ENCODE data around the gene TDRD7. TPM values are rescaled to one million over a fixed set of nuclear protein-coding genes. Genes with fewer than 3 reads are reported as not detected.
"Not testable (repeated sequence)": the region's sequence is repeated elsewhere in the genome, so short reads cannot be mapped to it uniquely, and the experiment has no call there.

The TDRD7 gene
- total and polyA plus RNA-seq, 2 experiments from 2014 or later: 10.4 to 18.2 TPM

DNA sequence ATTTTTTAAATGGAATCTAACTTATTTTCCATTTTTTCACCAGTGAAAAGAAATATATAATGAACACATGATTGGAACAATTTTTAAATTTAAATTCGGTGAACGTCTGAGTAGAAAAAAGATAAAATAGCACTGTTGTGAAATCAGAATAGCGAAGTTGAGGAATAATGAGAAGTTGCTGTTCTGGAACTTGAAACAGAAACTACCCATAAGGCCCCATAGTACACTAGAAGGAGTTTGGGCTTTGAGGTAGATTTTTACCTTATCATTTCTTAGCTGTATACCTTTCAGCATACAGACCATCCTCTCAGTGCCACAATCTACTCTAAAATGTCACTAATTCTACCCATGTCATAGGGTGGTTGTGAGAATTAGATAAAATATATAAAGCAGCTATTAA lies 35.1 kb downstream of the TDRD7 start:
- H3K27me3 ChIP-seq: no peaks in the 10 kb centered on the region
- no peaks in the 10 kb centered on the region for H3K36me3 ChIP-seq (replicated peaks; ENCODE audit: insufficient read depth, low read depth)
- no peak for DNase-seq (ENCODE audit: low spot score)
- TF ChIP-seq EZH2 (IDR thresholded peaks at IDR 0.05; ENCODE audit: borderline replicate concordance) (no peak), EZH2phosphoT487 (IDR thresholded peaks at IDR 0.05; ENCODE audit: low read depth, severe bottlenecking, unreplicated experiment) (no peak)
- TF ChIP-seq, protein P1, sequence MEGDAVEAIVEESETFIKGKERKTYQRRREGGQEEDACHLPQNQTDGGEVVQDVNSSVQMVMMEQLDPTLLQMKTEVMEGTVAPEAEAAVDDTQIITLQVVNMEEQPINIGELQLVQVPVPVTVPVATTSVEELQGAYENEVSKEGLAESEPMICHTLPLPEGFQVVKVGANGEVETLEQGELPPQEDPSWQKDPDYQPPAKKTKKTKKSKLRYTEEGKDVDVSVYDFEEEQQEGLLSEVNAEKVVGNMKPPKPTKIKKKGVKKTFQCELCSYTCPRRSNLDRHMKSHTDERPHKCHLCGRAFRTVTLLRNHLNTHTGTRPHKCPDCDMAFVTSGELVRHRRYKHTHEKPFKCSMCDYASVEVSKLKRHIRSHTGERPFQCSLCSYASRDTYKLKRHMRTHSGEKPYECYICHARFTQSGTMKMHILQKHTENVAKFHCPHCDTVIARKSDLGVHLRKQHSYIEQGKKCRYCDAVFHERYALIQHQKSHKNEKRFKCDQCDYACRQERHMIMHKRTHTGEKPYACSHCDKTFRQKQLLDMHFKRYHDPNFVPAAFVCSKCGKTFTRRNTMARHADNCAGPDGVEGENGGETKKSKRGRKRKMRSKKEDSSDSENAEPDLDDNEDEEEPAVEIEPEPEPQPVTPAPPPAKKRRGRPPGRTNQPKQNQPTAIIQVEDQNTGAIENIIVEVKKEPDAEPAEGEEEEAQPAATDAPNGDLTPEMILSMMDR (IDR thresholded peaks at IDR 0.05; ENCODE audit: poor library complexity): no peak
- no peak overlapping the region for H3K27ac ChIP-seq
- no peaks in the 10 kb centered on the region for H4K20me1 ChIP-seq (ENCODE audit: insufficient read depth, poor library complexity, severe bottlenecking)
- H3K4me1 ChIP-seq (ENCODE audit: insufficient read depth): no peaks in the 10 kb centered on the region
- H3K4me2 ChIP-seq: no peak overlapping the region
- no peak overlapping the region for H3K4me3 ChIP-seq
- no peak overlapping the region for H2AFZ ChIP-seq
- no peaks in the 10 kb centered on the region for H3K9me2 ChIP-seq (replicated peaks; ENCODE audit: insufficient read depth)
- no peaks in the 10 kb centered on the region for H3K79me2 ChIP-seq
- H3K9me3 ChIP-seq (ENCODE audit: low read depth): no peaks in the 10 kb centered on the region
- WGBS (ENCODE audit: low lambda C conversion rate, missing lambda C conversion rate): 94% methylated on average over 3 of the region's 3 CpGs

DNA sequence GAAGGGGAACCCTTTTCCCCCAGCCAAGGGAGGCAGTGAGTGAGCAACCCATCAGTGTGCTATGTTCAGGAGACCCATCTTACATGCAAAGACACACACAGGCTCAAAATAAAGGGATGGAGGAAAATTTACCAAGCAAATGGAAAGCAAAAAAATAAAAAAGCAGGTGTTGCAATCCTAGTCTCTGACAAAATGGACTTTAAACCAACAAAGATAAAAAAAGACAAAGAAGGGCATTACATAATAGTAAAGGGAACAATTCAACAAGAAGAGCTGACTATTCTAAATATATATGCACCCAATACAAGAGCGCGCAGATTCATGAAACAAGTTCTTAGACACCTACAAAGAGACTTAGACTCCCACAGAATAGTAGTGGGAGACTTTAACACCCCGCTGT lies 41.7 kb downstream of the TDRD7 start:
- not testable (repeated sequence) for H3K4me2 ChIP-seq; H4K20me1 ChIP-seq (ENCODE audit: insufficient read depth, poor library complexity, severe bottlenecking); H3K4me3 ChIP-seq; H3K79me2 ChIP-seq; H3K9me2 ChIP-seq (replicated peaks; ENCODE audit: insufficient read depth); DNase-seq (ENCODE audit: low spot score); H3K4me1 ChIP-seq (ENCODE audit: insufficient read depth); H3K27me3 ChIP-seq; H2AFZ ChIP-seq; H3K9me3 ChIP-seq (ENCODE audit: low read depth); H3K27ac ChIP-seq; H3K36me3 ChIP-seq (replicated peaks; ENCODE audit: insufficient read depth, low read depth)
- 97% methylated on average over 3 of the region's 3 CpGs for WGBS (ENCODE audit: low lambda C conversion rate, missing lambda C conversion rate)

GRCh38 chr9:97456841-97457240 lies 44.9 kb downstream of the TDRD7 start:
- H4K20me1 ChIP-seq (ENCODE audit: insufficient read depth, poor library complexity, severe bottlenecking); H3K79me2 ChIP-seq; H3K36me3 ChIP-seq (replicated peaks; ENCODE audit: insufficient read depth, low read depth); H3K4me1 ChIP-seq (ENCODE audit: insufficient read depth); DNase-seq (ENCODE audit: low spot score); H2AFZ ChIP-seq; H3K27ac ChIP-seq; H3K9me3 ChIP-seq (ENCODE audit: low read depth); H3K4me3 ChIP-seq; H3K9me2 ChIP-seq (replicated peaks; ENCODE audit: insufficient read depth); H3K27me3 ChIP-seq; H3K4me2 ChIP-seq: not testable (repeated sequence)

DNA sequence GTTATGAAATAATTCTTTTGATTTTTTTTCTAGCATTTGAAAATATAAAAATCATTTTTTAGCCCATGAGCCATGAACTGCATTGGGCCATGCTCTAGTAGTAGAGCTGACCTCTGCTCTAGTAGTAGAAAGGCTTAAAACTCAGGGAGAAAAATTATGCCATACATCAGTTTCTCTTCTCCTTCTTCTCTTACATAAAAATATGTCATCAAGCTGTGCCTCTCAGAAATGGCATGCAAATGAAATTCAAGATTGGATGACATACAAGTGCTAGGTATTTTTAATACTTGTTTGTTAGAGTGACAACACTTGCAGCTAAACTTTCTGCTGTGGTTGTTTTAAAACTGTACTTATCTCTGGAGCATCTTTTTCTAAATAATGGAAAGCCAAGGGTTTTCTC lies 47.4 kb downstream of the TDRD7 start:
- Histone ChIP-seq H3K27me3 (no peaks in the 10 kb centered on the region), H3K36me3 (replicated peaks; ENCODE audit: insufficient read depth, low read depth) (no peaks in the 10 kb centered on the region), H3K9me2 (replicated peaks; ENCODE audit: insufficient read depth) (no peaks in the 10 kb centered on the region), H2AFZ (no peak overlapping the region), H3K4me2 (no peak overlapping the region), H4K20me1 (ENCODE audit: insufficient read depth, poor library complexity, severe bottlenecking) (no peaks in the 10 kb centered on the region), H3K9me3 (ENCODE audit: low read depth) (no peaks in the 10 kb centered on the region), H3K4me3 (no peak overlapping the region), H3K79me2 (no peaks in the 10 kb centered on the region), H3K4me1 (ENCODE audit: insufficient read depth) (no peaks in the 10 kb centered on the region), H3K27ac (no peak overlapping the region)
- TF ChIP-seq EZH2 (IDR thresholded peaks at IDR 0.05; ENCODE audit: borderline replicate concordance): no peak
- TF ChIP-seq EZH2phosphoT487 (IDR thresholded peaks at IDR 0.05; ENCODE audit: low read depth, severe bottlenecking, unreplicated experiment): no peak
- no peak for DNase-seq (ENCODE audit: low spot score)

DNA sequence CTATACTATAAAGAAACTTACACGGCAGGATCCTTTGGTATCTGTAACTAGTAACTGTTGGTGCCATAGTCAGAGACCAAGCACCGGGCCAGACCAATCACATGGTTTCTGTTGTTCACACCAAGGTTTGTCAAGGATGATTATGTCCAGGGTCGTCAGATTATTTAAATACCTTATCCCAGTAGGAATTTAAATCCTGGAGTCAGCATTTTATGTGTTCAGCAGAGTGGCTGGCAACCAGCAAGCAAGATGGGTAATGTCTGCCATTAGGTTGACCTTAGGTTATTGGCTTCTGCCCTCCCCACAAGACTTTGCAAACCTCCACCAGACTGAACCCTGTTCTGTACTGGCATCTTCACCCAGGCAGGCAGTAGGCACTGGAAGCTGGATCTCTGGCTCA lies 50.3 kb downstream of the TDRD7 start:
- Histone ChIP-seq H3K4me3 (no peak overlapping the region), H3K27ac (no peak overlapping the region), H3K27me3 (no peaks in the 10 kb centered on the region), H4K20me1 (ENCODE audit: insufficient read depth, poor library complexity, severe bottlenecking) (no peaks in the 10 kb centered on the region), H3K79me2 (no peaks in the 10 kb centered on the region), H3K9me3 (ENCODE audit: low read depth) (no peaks in the 10 kb centered on the region), H3K4me1 (ENCODE audit: insufficient read depth) (no peaks in the 10 kb centered on the region), H3K4me2 (no peak overlapping the region), H3K9me2 (replicated peaks; ENCODE audit: insufficient read depth) (no peaks in the 10 kb centered on the region), H3K36me3 (replicated peaks; ENCODE audit: insufficient read depth, low read depth) (no peaks in the 10 kb centered on the region), H2AFZ (no peak overlapping the region)
- no peak for TF ChIP-seq EZH2 (IDR thresholded peaks at IDR 0.05; ENCODE audit: borderline replicate concordance)
- TF ChIP-seq, protein P1 (IDR thresholded peaks at IDR 0.05; ENCODE audit: poor library complexity): no peak
- TF ChIP-seq EZH2phosphoT487 (IDR thresholded peaks at IDR 0.05; ENCODE audit: low read depth, severe bottlenecking, unreplicated experiment): no peak
- no peak for DNase-seq (ENCODE audit: low spot score)
- WGBS (ENCODE audit: low lambda C conversion rate, missing lambda C conversion rate): 91% methylated on average over 3 of the region's 3 CpGs

Measured in hepatocyte (in vitro differentiated cells).